Head of caudate nucleus (tissue), 42 donors: ENCODE measurements around the gene CSNK2A2.

ENCODE experiments used
- DNase-seq, 42 donors: peaks; one replicate each; pipeline versions ENCODE4 v3.0.0 to v3.0.0-alpha.2; 2020 to 2021; ENCODE audit warnings: mixed read lengths in 7 of 42
- intact Hi-C: fragments of 100-400 bp; cut with DNase I; formaldehyde crosslinking; loops from one replicate; pipeline ENCODE4 v1.15.0; 2022

CSNK2A2 gene

DNA sequence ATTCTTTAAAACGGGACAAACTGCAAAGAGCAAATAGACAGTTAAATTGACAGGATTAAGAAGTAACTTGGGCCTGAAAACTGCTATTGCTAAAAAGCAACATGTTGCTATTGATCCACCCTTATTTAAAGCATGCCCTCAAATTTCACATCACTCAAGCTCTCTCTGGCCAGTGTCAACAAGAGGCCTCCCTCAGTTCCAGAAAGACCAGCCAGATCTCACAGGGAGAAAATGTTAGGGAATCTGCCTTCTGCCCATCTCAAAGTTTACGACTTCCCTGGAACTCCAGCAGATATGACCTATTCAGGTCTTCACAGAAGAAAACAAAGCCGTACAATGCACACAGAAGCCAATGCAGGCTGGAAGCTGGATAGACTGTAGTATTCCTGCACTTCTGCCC lies 77.7 kb downstream of the CSNK2A2 start:
- intact Hi-C loops = loop anchor here (5.0 kb wide), 1 partner anchor 98 kb away; no protein-coding TSS in a partner anchor

DNA sequence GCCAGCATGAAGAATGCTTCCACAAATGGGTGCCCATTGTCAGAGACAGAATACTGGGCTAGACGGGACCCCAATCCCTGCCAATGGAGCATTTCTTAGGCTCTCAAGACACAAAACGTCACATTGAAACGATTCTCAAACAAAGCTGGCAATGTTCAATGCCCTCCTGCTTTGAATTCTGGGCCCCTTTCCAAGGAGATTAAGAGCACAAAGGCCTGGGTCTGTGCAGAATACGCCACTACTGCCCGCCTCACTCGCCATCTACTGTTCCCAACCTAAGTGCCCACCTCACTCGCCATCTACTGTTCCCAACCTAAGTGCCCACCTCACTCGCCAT lies 78.4 kb downstream of the CSNK2A2 start:
- peak in 8 of 42 donors; percentile 21 to 60 (median 36) for DNase-seq
- intact Hi-C loops = no loop called here

More for the DNA sequence above, 77.7 kb downstream of the CSNK2A2 start:
- DNase-seq = no peak

DNA sequence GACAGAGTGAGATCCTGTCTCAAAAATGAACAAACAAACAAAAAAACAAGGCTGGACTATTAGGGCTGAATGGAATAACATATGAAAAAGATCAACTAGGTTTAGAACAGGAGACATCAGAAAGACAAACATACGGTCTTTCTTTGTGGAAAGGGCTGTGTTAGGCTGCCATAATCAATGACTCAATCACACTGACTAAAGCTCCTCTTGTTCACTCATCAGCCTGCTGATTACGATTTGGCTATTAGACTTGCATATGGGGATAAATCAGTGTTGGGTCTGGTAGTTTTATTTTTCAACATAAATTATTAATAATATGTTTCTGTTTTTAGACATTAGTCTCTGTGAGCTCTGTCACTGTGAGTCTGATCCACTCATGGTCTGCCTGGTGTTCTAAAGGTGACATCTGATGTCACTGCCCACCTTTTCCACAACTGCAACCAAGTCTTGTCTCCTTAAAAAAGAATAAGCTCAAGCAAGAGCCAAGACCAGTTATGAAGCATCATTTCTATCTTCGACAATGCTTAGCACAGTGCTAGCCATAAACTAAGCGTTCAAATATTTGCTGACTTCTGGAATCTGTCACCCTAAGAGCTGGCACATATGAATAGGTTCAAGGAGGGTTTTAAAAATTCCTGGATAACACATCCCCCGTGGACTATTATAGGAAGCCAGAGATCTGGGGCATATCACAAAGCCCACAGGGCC lies 79.0 kb downstream of the CSNK2A2 start:
- intact Hi-C loops = no loop called here
- no peak for DNase-seq

DNA sequence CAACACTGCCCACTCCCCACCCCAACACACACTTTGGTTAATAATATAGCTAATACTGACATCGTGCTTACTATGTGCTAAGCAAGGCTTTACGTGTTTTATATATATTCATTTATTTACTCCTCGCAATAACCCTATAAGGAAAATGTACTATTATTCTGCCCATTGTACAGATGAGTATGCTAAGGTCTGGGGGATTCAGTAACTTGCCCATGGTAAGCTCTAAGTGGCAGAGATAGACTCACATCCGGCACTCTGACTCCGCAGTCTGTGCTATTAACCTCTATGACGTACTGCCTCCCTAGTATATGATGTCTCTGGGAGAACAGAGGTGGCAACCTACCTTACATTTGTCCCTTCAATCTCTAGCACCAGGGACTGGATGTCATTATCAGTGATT lies 81.4 kb downstream of the CSNK2A2 start:
- DNase-seq = no peak
- intact Hi-C loops = no loop called here

DNA sequence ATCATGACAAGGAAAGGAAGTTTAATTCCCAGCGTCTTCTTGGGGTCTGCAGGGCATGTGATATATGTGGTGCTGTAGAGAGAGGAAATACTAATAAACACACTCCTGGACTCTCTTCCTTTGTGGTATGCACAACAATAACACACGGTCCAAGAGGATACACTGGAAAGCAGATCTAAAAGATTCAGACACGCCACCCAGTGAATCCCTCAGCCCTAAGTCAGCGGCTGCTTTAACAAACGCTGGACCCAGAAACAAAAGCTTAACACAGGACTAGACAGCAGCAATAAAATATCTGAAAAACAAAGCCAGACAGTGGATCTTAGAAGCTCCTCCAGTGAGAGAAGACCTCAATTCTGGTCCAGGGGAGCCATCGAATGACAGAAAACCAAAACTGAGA lies 81.8 kb downstream of the CSNK2A2 start:
- intact Hi-C loops = no loop called here
- DNase-seq = no peak

DNA sequence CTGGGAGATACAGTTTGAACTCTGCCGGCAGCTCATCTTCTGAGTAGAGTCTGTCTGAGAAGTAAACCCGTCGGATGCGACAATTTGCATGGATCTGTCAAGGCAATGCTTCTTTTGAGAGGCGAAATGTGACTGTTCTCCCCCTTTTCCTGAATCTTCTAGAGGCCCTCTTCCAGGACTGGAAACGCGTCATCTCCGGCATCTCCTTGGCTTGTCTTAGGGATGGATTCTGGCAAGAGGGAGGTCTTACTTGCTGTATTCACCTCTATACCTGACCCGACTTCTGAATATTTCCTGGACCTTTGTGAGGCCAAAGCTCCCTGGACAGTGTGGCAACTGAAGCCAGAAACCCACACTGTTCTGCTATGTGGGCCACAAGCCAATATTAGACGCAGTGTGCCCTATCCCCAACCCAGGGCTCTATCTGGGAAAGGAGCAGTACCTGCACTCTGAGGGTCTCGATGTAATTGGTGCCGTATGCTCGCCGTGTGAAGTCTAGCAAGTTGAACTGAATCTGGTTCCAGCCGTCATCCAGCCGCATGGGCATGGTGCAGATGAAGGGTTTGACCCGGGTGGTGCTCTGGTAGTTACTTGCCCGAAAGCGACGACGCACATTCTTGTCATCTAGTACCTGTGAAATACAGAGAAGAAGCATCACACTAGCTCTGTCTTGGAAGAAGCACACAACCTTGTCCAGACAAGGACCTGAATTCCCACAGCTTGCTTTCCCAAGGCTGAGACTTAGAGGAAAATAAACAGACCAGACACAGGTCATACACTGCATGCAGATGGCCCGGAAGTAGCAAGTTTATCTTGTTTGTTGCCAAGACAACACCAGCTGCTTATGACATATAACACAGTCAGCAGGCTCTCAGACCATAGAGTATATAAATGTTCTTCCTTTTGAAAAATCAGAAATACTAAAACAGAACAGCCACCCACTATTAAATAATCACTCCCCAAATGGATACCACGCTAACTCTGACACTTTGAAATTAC lies 82.8 kb downstream of the CSNK2A2 start:
- DNase-seq = peak in 1 of 42 donors; percentile 34
- intact Hi-C loops = no loop called here

DNA sequence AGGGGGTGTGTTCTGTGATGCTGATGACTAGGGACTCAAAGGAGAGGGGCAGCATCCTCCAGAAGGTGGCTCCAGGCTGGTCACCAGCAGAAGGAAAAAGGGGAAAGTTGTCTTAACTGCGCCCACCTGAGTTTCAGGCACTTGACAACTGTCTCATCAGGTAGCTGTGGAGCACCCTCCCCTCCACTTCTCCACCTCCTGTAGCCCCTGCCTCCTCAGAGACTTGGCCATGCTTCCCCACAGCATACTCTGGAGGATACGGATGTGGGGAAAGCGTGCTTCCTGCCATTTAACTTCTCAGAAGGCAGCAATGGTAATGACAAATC lies 86.6 kb downstream of the CSNK2A2 start:
- intact Hi-C loops = no loop called here
- DNase-seq = no peak

DNA sequence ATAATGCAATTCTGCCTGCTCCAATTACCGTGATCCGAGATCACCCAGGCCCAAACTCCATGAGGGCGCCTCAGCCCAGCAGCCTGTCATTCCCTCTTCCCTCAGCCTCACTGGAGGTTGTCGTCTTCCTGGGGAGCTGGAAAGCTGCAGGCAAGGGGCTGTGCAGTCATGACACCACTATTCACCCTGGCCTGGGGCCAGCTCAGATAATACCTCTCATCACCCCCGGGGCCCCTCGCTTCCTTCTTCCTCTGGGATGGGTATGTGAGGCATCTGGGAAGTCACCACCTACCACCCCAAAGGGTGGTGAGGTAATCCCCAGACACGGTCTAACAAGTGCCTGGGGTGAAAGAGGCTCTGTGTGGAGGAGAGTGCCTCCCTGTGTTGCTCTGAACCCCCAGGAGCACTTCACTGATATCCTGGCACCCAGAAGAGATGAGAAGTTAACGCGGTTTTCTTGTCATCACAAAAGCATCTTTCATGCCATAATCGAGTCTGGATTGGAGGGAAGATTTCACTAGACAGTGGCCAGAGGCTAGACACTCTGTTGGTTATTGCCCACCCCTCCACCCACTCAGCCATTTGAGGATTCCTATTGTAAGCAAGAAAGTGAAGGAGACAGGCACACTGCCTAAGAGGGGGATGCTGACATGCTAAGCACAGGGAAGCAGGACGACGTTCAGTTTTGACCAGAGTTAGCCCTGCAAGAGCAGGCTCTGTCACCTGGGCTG lies 87.2 kb downstream of the CSNK2A2 start:
- DNase-seq = peak in 1 of 42 donors; percentile 10
- intact Hi-C loops = no loop called here

DNA sequence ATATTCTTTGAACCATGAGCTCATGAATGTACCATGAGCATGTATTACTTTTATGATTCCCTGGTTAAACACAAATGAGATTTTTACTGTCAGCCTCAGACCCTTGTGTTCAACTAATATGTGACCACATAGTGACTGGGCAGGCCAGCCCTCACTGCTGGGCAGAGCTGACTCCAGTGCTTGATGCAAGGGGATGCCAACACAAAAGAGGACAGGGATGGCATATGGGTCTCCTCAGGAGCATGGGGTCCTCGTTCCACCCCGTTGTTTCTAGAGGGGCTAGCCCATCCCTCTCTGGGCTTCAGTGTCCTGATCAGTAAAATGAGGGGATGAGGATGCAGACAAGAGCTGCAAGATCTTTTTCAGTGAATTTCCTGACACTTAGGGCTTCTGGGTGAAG lies 88.0 kb downstream of the CSNK2A2 start:
- no peak for DNase-seq
- intact Hi-C loops = no loop called here

DNA sequence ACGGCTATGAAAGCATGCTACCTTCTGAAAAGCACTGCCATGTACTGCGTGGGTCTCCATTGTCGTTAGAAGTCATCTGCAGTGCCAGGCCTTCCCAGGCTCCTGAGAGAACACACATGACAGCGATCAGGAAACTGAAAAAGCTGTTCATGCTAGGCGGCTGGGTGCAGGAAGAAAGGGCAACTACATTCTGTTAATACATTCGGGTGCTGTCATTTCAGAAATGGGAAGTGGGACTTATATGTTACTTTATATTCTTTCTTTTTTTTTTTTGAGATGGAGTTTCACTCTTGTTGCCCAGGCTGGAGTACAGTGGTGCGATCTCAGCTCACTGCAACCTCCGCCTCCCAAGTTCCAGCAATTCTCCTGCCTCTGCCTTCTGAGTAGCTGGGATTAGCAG lies 88.6 kb downstream of the CSNK2A2 start:
- no peak for DNase-seq
- intact Hi-C loops = no loop called here
